H9 (cell line): ENCODE measurements around the gene QARS1. TPM values are rescaled to one million over a fixed set of nuclear protein-coding genes. Genes with fewer than 3 reads are reported as not detected.

Experiments
- DNase-seq: peaks from one replicate; pipeline ENCODE4 v3.0.0-alpha.2; 2017
- H2AFZ ChIP-seq: one replicate; pipeline ENCODE4 v1.6.1; 2013; ENCODE audit warnings: mild to moderate bottlenecking, low read length, control low read depth, moderate library complexity
- H2AK5ac ChIP-seq: 2 replicates; pipeline ENCODE4 v1.6.1; 2013; ENCODE audit warnings: low read length, control low read depth, mixed read lengths; ENCODE audit not compliant: insufficient read length
- H2BK120ac ChIP-seq: one replicate; pipeline ENCODE4 v1.6.1; 2013; ENCODE audit warnings: low read depth, mild to moderate bottlenecking, low read length, control low read depth, inconsistent platforms; ENCODE audit not compliant: poor library complexity, severe bottlenecking
- H2BK12ac ChIP-seq: 2 replicates; pipeline ENCODE4 v1.6.1; 2013; ENCODE audit warnings: low read length, control low read depth, mixed read lengths, low read depth; ENCODE audit not compliant: insufficient read length
- H2BK15ac ChIP-seq: 2 replicates; pipeline ENCODE4 v1.6.1; 2013; ENCODE audit warnings: low read depth, low read length, control low read depth
- H2BK20ac ChIP-seq: one replicate; pipeline ENCODE4 v1.6.1; 2013; ENCODE audit warnings: low read depth, mild to moderate bottlenecking, low read length, control low read depth, inconsistent platforms; ENCODE audit not compliant: poor library complexity, severe bottlenecking
- H2BK5ac ChIP-seq: 2 replicates; pipeline ENCODE4 v1.6.1; 2013; ENCODE audit warnings: low read length, control low read depth, mixed read lengths; ENCODE audit not compliant: insufficient read length
- H3K14ac ChIP-seq: 2 replicates; pipeline ENCODE4 v1.6.1; 2013; ENCODE audit warnings: low read length, control low read depth; ENCODE audit not compliant: insufficient read depth
- H3K18ac ChIP-seq: 2 replicates; pipeline ENCODE4 v1.6.1; 2013; ENCODE audit warnings: low read depth, mild to moderate bottlenecking, mixed read lengths, low read length, control low read depth; ENCODE audit not compliant: insufficient read length
- H3K23ac ChIP-seq: 2 replicates; pipeline ENCODE4 v1.6.1; 2013; ENCODE audit warnings: low read length, control low read depth, mixed read lengths, low read depth; ENCODE audit not compliant: insufficient read length
- H3K23me2 ChIP-seq: 2 replicates; pipeline ENCODE4 v1.6.1; 2013; ENCODE audit warnings: low read depth, mild to moderate bottlenecking, mixed read lengths, low read length, control low read depth; ENCODE audit not compliant: insufficient read length, poor library complexity, severe bottlenecking
- H3K27ac ChIP-seq: 2 replicates; pipeline ENCODE4 v1.5.1; 2013; ENCODE audit warnings: low read length, control low read depth, mixed read lengths, low read depth; ENCODE audit not compliant: insufficient read length
- H3K27me3 ChIP-seq: 2 replicates; pipeline ENCODE4 v1.6.1; 2013; ENCODE audit warnings: low read length, control low read depth, inconsistent platforms; ENCODE audit not compliant: insufficient read depth
- H3K4ac ChIP-seq: 2 replicates; pipeline ENCODE4 v1.6.1; 2013; ENCODE audit warnings: low read depth, mild to moderate bottlenecking, control low read depth, inconsistent platforms, low read length, moderate library complexity
- H3K4me1 ChIP-seq: 2 replicates; pipeline ENCODE4 v1.6.1; 2013; ENCODE audit warnings: low read length, control low read depth, inconsistent platforms; ENCODE audit not compliant: insufficient read depth
- H3K4me2 ChIP-seq: 2 replicates; pipeline ENCODE4 v1.6.1; 2013; ENCODE audit warnings: low read length, control low read depth, mixed read lengths; ENCODE audit not compliant: insufficient read length, insufficient read depth
- H3K56ac ChIP-seq: 2 replicates; pipeline ENCODE4 v1.6.1; 2013; ENCODE audit warnings: low read depth, mild to moderate bottlenecking, mixed read lengths, low read length, control low read depth; ENCODE audit not compliant: insufficient read length
- H3K79me1 ChIP-seq: 2 replicates; pipeline ENCODE4 v1.6.1; 2013; ENCODE audit warnings: low read depth, mild to moderate bottlenecking, moderate library complexity, low read length, control low read depth, inconsistent platforms; ENCODE audit not compliant: insufficient read depth, poor library complexity, severe bottlenecking
- H3K79me2 ChIP-seq: 2 replicates; pipeline ENCODE4 v1.6.1; 2013; ENCODE audit warnings: low read length, control low read depth, inconsistent platforms; ENCODE audit not compliant: insufficient read depth
- H3K9ac ChIP-seq: 2 replicates; pipeline ENCODE4 v1.6.1; 2013; ENCODE audit warnings: low read length, control low read depth, mixed read lengths; ENCODE audit not compliant: insufficient read length; ENCODE audit errors: extremely low read depth
- H3K9me3 ChIP-seq: one replicate; pipeline ENCODE4 v1.6.1; 2013; ENCODE audit warnings: low read depth, low read length, inconsistent platforms; ENCODE audit not compliant: control insufficient read depth
- H3T11ph ChIP-seq: one replicate; pipeline ENCODE4 v1.6.1; 2013; ENCODE audit warnings: mild to moderate bottlenecking, low read length, control low read depth, inconsistent platforms
- H4K20me1 ChIP-seq: one replicate; pipeline ENCODE4 v1.6.1; 2013; ENCODE audit not compliant: control insufficient read depth, insufficient read length, insufficient read depth
- H4K5ac ChIP-seq: 2 replicates; pipeline ENCODE4 v1.6.1; 2013; ENCODE audit warnings: low read depth, mild to moderate bottlenecking, mixed read lengths, low read length, control low read depth; ENCODE audit not compliant: insufficient read length
- H4K8ac ChIP-seq: replicated peaks from 2 replicates; pipeline ENCODE4 v1.6.1; 2013; ENCODE audit warnings: low read length, control low read depth, mixed read lengths, low read depth; ENCODE audit not compliant: insufficient read length
- H4K91ac ChIP-seq: 2 replicates; pipeline ENCODE4 v1.6.1; 2013; ENCODE audit warnings: low read depth, mild to moderate bottlenecking, moderate library complexity, mixed read lengths, low read length, control low read depth; ENCODE audit not compliant: insufficient read length
- H3K27ac Mint-ChIP-seq, 3 experiments: 2 replicates in 2 of 3; 3 replicates in 1 of 3; pipeline ENCODE4 v1.8.0; 2020 to 2021; ENCODE audit warnings: mixed read lengths in 3 of 3, mild to moderate bottlenecking in 1 of 3, moderate library complexity in 1 of 3
- H3K27me3 Mint-ChIP-seq: 2 replicates; pipeline ENCODE4 v1.8.0; 2021; ENCODE audit warnings: low read depth, mild to moderate bottlenecking, moderate library complexity, mixed read lengths
- H3K36me3 Mint-ChIP-seq, 3 experiments: 2 replicates in 2 of 3; 3 replicates in 1 of 3; pipeline ENCODE4 v1.8.0; 2020 to 2021; ENCODE audit warnings: low read depth in 3 of 3, mixed read lengths in 3 of 3; ENCODE audit not compliant: insufficient read depth in 1 of 3
- H3K4me1 Mint-ChIP-seq, 2 experiments: 2 replicates each; pipeline ENCODE4 v1.8.0; 2020; ENCODE audit warnings: mixed read lengths in 2 of 2
- H3K4me3 Mint-ChIP-seq, 2 experiments: 2 replicates in 1 of 2; 3 replicates in 1 of 2; pipeline ENCODE4 v1.8.0; 2020 to 2021; ENCODE audit warnings: mild to moderate bottlenecking in 2 of 2, mixed read lengths in 2 of 2, moderate library complexity in 1 of 2
- H3K9me3 Mint-ChIP-seq, 2 experiments: 2 replicates in 1 of 2; 3 replicates in 1 of 2; pipeline ENCODE4 v1.8.0; 2020; ENCODE audit warnings: mild to moderate bottlenecking in 2 of 2, mixed read lengths in 2 of 2, moderate library complexity in 1 of 2
- CTCF ChIP-seq: fragments of 200-600 bp; sonication (generic); conservative IDR thresholded peaks from 3 replicates; pipeline ENCODE4 v1.8.0; 2021; ENCODE audit warnings: antibody characterized with exemption, mild to moderate bottlenecking
- WGBS: extraction: QIAGEN DNeasy Blood & Tissue Kit; methylation state at CpG from one replicate; pipeline ENCODE4 v1.1.7; 2013; ENCODE audit warnings: missing lambda C conversion rate, low lambda C conversion rate, mixed read lengths; ENCODE audit not compliant: insufficient read length; ENCODE audit errors: extremely low coverage; 5-methylcytosine and 5-hydroxymethylcytosine counted together
- total RNA-seq: library from RNA; stranded (reverse); gene quantifications from 2 replicates; pipeline ENCODE4 v1.2.1, GENCODE V29; 2021

QARS1 gene
- total RNA-seq, 1 experiment from 2014 or later: 390 TPM

DNA sequence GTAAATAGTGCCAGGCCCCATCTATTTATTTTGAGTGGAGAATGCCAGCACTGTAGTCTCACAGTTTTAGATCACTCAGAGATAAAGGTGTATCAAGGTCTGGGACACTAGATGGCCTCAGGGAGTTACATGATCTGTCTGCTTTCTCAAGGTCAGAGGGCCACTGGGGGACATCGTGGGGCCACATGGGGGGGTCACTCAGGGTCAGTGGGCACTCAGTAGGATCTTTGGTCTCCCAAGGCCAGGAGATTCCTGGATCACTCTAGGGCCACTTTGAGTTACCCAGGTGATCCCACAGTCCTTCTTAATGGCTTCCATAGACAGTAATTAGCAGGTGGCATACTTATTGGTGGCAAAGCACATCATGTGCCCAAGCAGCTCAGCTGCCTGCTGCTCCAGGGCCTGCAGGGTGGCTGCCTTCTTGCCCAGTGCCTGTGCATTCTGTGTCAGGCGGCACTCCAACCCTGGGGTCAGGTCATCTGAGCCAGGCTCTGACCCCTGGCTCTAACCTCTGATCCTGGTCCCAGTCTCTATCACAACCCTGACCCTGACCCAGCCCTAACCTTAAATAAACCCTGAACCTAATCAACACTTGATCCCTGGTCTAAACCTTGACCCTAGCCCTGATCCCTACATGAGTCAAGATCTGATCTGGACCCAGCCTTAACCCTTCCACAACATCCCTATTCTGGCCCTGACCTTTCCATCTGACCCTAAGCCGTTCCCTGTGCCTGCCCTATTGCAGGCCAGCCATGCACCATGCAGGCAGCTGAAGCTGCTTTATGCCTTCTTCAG, 30.1 kb upstream of the QARS1 start:
- Histone ChIP-seq H3K56ac (no peak overlapping the region), H2AFZ (no peak overlapping the region), H3K14ac (no peak overlapping the region), H3K4ac (no peak overlapping the region), H2BK5ac (no peak overlapping the region), H4K91ac (no peak overlapping the region), H2BK12ac (no peak overlapping the region), H2BK120ac (no peak overlapping the region), H3K18ac (no peak overlapping the region), H3K27me3 (no peaks in the 10 kb centered on the region), H2BK15ac (no peak overlapping the region), H4K8ac (no peak overlapping the region), H3K79me2 (no peaks in the 10 kb centered on the region), H3K27ac (no peak overlapping the region), H3K4me1 (peaks cover 2% of the 10 kb centered on the region; the same call in 1 of the 2 replicates), H2BK20ac (no peak overlapping the region), H4K20me1 (no peaks in the 10 kb centered on the region), H3K79me1 (no peaks in the 10 kb centered on the region), H2AK5ac (no peak overlapping the region), H3K4me2 (no peak overlapping the region), H3K23ac (no peak overlapping the region), H4K5ac (no peak overlapping the region), H3T11ph (no peak overlapping the region), H3K9me3 (no peaks in the 10 kb centered on the region), H3K9ac (no peak overlapping the region), H3K23me2 (peaks cover 15% of the 10 kb centered on the region)
- H3K4me3 Mint-ChIP-seq: peak overlapping the region; percentile 69 to 83
- peaks cover 15% of the 10 kb centered on the region for H3K27me3 Mint-ChIP-seq
- H3K36me3 Mint-ChIP-seq: no peaks in the 10 kb centered on the region
- DNase-seq: no peak
- no CpG with 5 or more reads among the region's 3 CpGs for WGBS
- peaks cover 8 to 12% of the 10 kb centered on the region in 2 experiments; a peak in 3 of 4 replicates for H3K4me1 Mint-ChIP-seq
- peak overlapping the region in 1 of 3 experiments; percentile 55; a peak in 2 of 7 replicates for H3K27ac Mint-ChIP-seq
- TF ChIP-seq CTCF: peak; percentile 30; the same call in 1 of the 3 replicates
- H3K9me3 Mint-ChIP-seq: no peaks in the 10 kb centered on the region
